Karpas-422 (cell line): Measurements from ENCODE around the gene UBE2Z. TPM values are rescaled to one million over a fixed set of nuclear protein-coding genes. Genes with fewer than 3 reads are reported as not detected.

Experiments used
- DNase-seq: peaks from one replicate; pipeline ENCODE4 v3.0.0-alpha.2; 2015
- H2AFZ ChIP-seq: fragments of 200-600 bp; sonication (generic); 2 replicates; pipeline ENCODE4 v1.6.1; 2014; ENCODE audit warnings: antibody characterized with exemption, low read length, mixed read lengths
- H3K27ac ChIP-seq: fragments of 200-600 bp; sonication (generic); 2 replicates; pipeline ENCODE4 v1.5.1; 2014; ENCODE audit warnings: mild to moderate bottlenecking, low read length, moderate library complexity
- H3K27me3 ChIP-seq: fragments of 200-600 bp; sonication (generic); 2 replicates; pipeline ENCODE4 v1.6.1; 2014; ENCODE audit warnings: low read length, mixed read lengths
- H3K36me3 ChIP-seq: fragments of 200-600 bp; sonication (generic); 2 replicates; pipeline ENCODE4 v1.6.1; 2014; ENCODE audit warnings: low read length, mixed read lengths; ENCODE audit not compliant: insufficient read depth
- H3K4me1 ChIP-seq: fragments of 200-600 bp; sonication (generic); 2 replicates; pipeline ENCODE4 v1.6.1; 2014; ENCODE audit warnings: mild to moderate bottlenecking, low read length, mixed read lengths
- H3K4me2 ChIP-seq: fragments of 200-600 bp; sonication (generic); 2 replicates; pipeline ENCODE4 v1.6.1; 2014; ENCODE audit warnings: low read length, low read depth, mild to moderate bottlenecking; ENCODE audit not compliant: poor library complexity, severe bottlenecking
- H3K4me3 ChIP-seq: fragments of 200-600 bp; sonication (generic); 2 replicates; pipeline ENCODE4 v1.5.1; 2014; ENCODE audit warnings: mild to moderate bottlenecking, antibody characterized with exemption, low read length, mixed read lengths
- H3K79me2 ChIP-seq: fragments of 200-600 bp; sonication (generic); 2 replicates; pipeline ENCODE4 v1.6.1; 2014; ENCODE audit warnings: mild to moderate bottlenecking, low read length, mixed read lengths
- H3K9ac ChIP-seq: fragments of 200-600 bp; sonication (generic); 2 replicates; pipeline ENCODE4 v1.6.0; 2014; ENCODE audit warnings: low read length
- H3K9me2 ChIP-seq: fragments of 200-600 bp; sonication (generic), shearing (Covaris generic); replicated peaks from 2 replicates; pipeline ENCODE4 v1.6.0; 2014; ENCODE audit warnings: mild to moderate bottlenecking, low read length, moderate library complexity; ENCODE audit not compliant: insufficient read depth
- H3K9me3 ChIP-seq: fragments of 300-700, 200-600 bp; sonication (generic); 2 replicates; pipeline ENCODE4 v1.6.1; 2014; ENCODE audit warnings: low read length, mixed read lengths
- H4K20me1 ChIP-seq: fragments of 200-600 bp; sonication (generic); 2 replicates; pipeline ENCODE4 v1.6.1; 2014; ENCODE audit warnings: mild to moderate bottlenecking, antibody characterized with exemption, low read length, low read depth; ENCODE audit not compliant: insufficient read depth
- total RNA-seq: library from RNA; depleted of rRNA; stranded (reverse); fragments of >200 nt; shearing (Covaris generic); gene quantifications from 2 replicates; pipeline ENCODE4 v1.2.3, GENCODE V29; 2014; ENCODE audit warnings: low replicate concordance

Gene UBE2Z
- total RNA-seq, 1 experiment from 2014 or later = 43.8 TPM

- no peak overlapping the region for H2AFZ ChIP-seq
- peaks cover 32% of the 10 kb centered on the region; the same call in 1 of the 2 replicates for H4K20me1 ChIP-seq
- no peak overlapping the region for H3K27ac ChIP-seq
- H3K4me1 ChIP-seq = peaks cover 31% of the 10 kb centered on the region
- H3K79me2 ChIP-seq = peaks cover 65% of the 10 kb centered on the region
- peak overlapping the region; percentile 65 for H3K4me3 ChIP-seq
- no peak for DNase-seq
- H3K36me3 ChIP-seq = peaks cover 32% of the 10 kb centered on the region; the same call in 1 of the 2 replicates
- H3K9ac ChIP-seq = peak overlapping the region; percentile 99
- no peaks in the 10 kb centered on the region for H3K9me3 ChIP-seq
- no peaks in the 10 kb centered on the region for H3K9me2 ChIP-seq
- H3K4me2 ChIP-seq = peak overlapping the region; percentile 77
- H3K27me3 ChIP-seq = no peaks in the 10 kb centered on the region
Observed at GRCh38 chr17:48909783-48910182, 1.6 kb downstream of the UBE2Z start.

- H3K36me3 ChIP-seq = peaks cover 34% of the 10 kb centered on the region; the same call in 1 of the 2 replicates
- H3K27ac ChIP-seq = no peak overlapping the region
- peak overlapping the region; percentile 65; the same call in 1 of the 2 replicates for H3K4me3 ChIP-seq
- peaks cover 71% of the 10 kb centered on the region for H3K79me2 ChIP-seq
- peak overlapping the region; percentile 99; the same call in 1 of the 2 replicates for H3K9ac ChIP-seq
- H3K27me3 ChIP-seq = no peaks in the 10 kb centered on the region
- H3K4me2 ChIP-seq = peak overlapping the region; percentile 77
- H4K20me1 ChIP-seq = peaks cover 33% of the 10 kb centered on the region; the same call in 1 of the 2 replicates
- peaks cover 35% of the 10 kb centered on the region for H3K4me1 ChIP-seq
- H3K9me3 ChIP-seq = no peaks in the 10 kb centered on the region
- no peak overlapping the region for H2AFZ ChIP-seq
- no peaks in the 10 kb centered on the region for H3K9me2 ChIP-seq
- DNase-seq = no peak
Observed at GRCh38 chr17:48910370-48910769, 2.2 kb downstream of the UBE2Z start.

- no peak overlapping the region for H3K27ac ChIP-seq
- no peak for DNase-seq
- no peak overlapping the region for H3K4me2 ChIP-seq
- no peaks in the 10 kb centered on the region for H3K9me2 ChIP-seq
- no peaks in the 10 kb centered on the region for H3K27me3 ChIP-seq
- H2AFZ ChIP-seq = no peak overlapping the region
- H3K4me1 ChIP-seq = peaks cover 36% of the 10 kb centered on the region
- no peak overlapping the region for H3K4me3 ChIP-seq
- H4K20me1 ChIP-seq = peaks cover 38% of the 10 kb centered on the region; the same call in 1 of the 2 replicates
- peaks cover 44% of the 10 kb centered on the region; the same call in 1 of the 2 replicates for H3K36me3 ChIP-seq
- H3K9ac ChIP-seq = no peak overlapping the region
- H3K9me3 ChIP-seq = no peaks in the 10 kb centered on the region
- peaks cover 80% of the 10 kb centered on the region for H3K79me2 ChIP-seq
Observed at GRCh38 chr17:48912476-48912875, 4.3 kb downstream of the UBE2Z start.

- no peaks in the 10 kb centered on the region for H3K9me3 ChIP-seq
- H3K27ac ChIP-seq = no peak overlapping the region
- no peak overlapping the region for H2AFZ ChIP-seq
- peaks cover 17% of the 10 kb centered on the region for H3K4me1 ChIP-seq
- no peak overlapping the region for H3K9ac ChIP-seq
- peak; percentile 35 for DNase-seq
- H3K79me2 ChIP-seq = peaks cover 57% of the 10 kb centered on the region
- peaks cover 45% of the 10 kb centered on the region; the same call in 1 of the 2 replicates for H3K36me3 ChIP-seq
- no peaks in the 10 kb centered on the region for H3K9me2 ChIP-seq
- H3K4me3 ChIP-seq = no peak overlapping the region
- H3K27me3 ChIP-seq = no peaks in the 10 kb centered on the region
- H4K20me1 ChIP-seq = peaks cover 22% of the 10 kb centered on the region; the same call in 1 of the 2 replicates
- no peak overlapping the region for H3K4me2 ChIP-seq
Observed at GRCh38 chr17:48915459-48916282, 7.5 kb downstream of the UBE2Z start.

GRCh38 chr17:48925251-48925990 is 17.2 kb downstream of the UBE2Z start:
- Histone ChIP-seq H2AFZ (no peak overlapping the region), H3K4me1 (peaks cover 8% of the 10 kb centered on the region), H3K27ac (no peak overlapping the region), H3K36me3 (peaks cover 56% of the 10 kb centered on the region), H3K27me3 (no peaks in the 10 kb centered on the region), H3K9me3 (no peaks in the 10 kb centered on the region), H3K4me2 (no peak overlapping the region), H3K4me3 (no peak overlapping the region), H3K79me2 (no peaks in the 10 kb centered on the region; the same call in 1 of the 2 replicates), H4K20me1 (peaks cover 6% of the 10 kb centered on the region; the same call in 1 of the 2 replicates), H3K9me2 (no peaks in the 10 kb centered on the region), H3K9ac (no peak overlapping the region)
- DNase-seq = no peak

- Histone ChIP-seq H3K27ac (no peak overlapping the region), H3K4me1 (peaks cover 8% of the 10 kb centered on the region), H3K4me3 (no peak overlapping the region), H2AFZ (no peak overlapping the region), H3K36me3 (peaks cover 57% of the 10 kb centered on the region), H3K9me3 (no peaks in the 10 kb centered on the region), H3K9ac (no peak overlapping the region), H4K20me1 (peaks cover 6% of the 10 kb centered on the region; the same call in 1 of the 2 replicates), H3K27me3 (no peaks in the 10 kb centered on the region), H3K9me2 (no peaks in the 10 kb centered on the region), H3K4me2 (no peak overlapping the region), H3K79me2 (no peaks in the 10 kb centered on the region; the same call in 1 of the 2 replicates)
- no peak for DNase-seq
Observed at GRCh38 chr17:48925991-48926342, 17.8 kb downstream of the UBE2Z start.

GRCh38 chr17:48927978-48928745 is 20.0 kb downstream of the UBE2Z start:
- no peaks in the 10 kb centered on the region; the same call in 1 of the 2 replicates for H3K79me2 ChIP-seq
- H3K4me1 ChIP-seq = peaks cover 8% of the 10 kb centered on the region
- H3K27me3 ChIP-seq = no peaks in the 10 kb centered on the region
- H2AFZ ChIP-seq = no peak overlapping the region
- H3K9me3 ChIP-seq = no peaks in the 10 kb centered on the region
- H3K36me3 ChIP-seq = peaks cover 52% of the 10 kb centered on the region
- H3K4me3 ChIP-seq = no peak overlapping the region
- H3K27ac ChIP-seq = no peak overlapping the region
- H3K4me2 ChIP-seq = no peak overlapping the region
- DNase-seq = peak; percentile 58
- no peaks in the 10 kb centered on the region for H3K9me2 ChIP-seq
- H4K20me1 ChIP-seq = peaks cover 6% of the 10 kb centered on the region; the same call in 1 of the 2 replicates
- no peak overlapping the region for H3K9ac ChIP-seq
